ENCODE data around the gene DYNLL1. TPM values are rescaled to one million over a fixed set of nuclear protein-coding genes. Genes with fewer than 3 reads are reported as not detected.

Gene DYNLL1
- total RNA-seq, 4 donors from 2014 or later: 179 to 271 (median 229) TPM

GRCh38 chr12:120474616-120474960, 21.3 kb upstream of the DYNLL1 start:
- Histone ChIP-seq H3K27me3 (no peaks in the 10 kb centered on the region), H3K36me3 (no peaks in the 10 kb centered on the region), H3K4me1 (peaks cover 0 to 21% (median 7%) of the 10 kb centered on the region in 3 donors), H3K9me3 (no peaks in the 10 kb centered on the region), H3K27ac (no peak overlapping the region), H3K4me3 (no peak overlapping the region)
- no peak for TF ChIP-seq EP300 (IDR thresholded peaks at IDR 0.05)
- no peak for TF ChIP-seq POLR2AphosphoS5 (IDR thresholded peaks at IDR 0.05)
- TF ChIP-seq CTCF (IDR thresholded peaks at IDR 0.05): no peak
- TF ChIP-seq POLR2A (IDR thresholded peaks at IDR 0.05): no peak
- ATAC-seq: no peak
- 0 to 11% methylated on average over 1 to 2 of the region's 2 CpGs for WGBS, 2 donors (ENCODE audit: low coverage in 1 of 2)

- no peak overlapping the region for H3K27ac ChIP-seq
- no peaks in the 10 kb centered on the region for H3K36me3 ChIP-seq
- H3K4me3 ChIP-seq: no peak overlapping the region
- WGBS, 2 donors (ENCODE audit: low coverage in 1 of 2): 100% methylated on average over 1 of the region's 1 CpG
- TF ChIP-seq CTCF (IDR thresholded peaks at IDR 0.05) (no peak), POLR2A (IDR thresholded peaks at IDR 0.05) (no peak), POLR2AphosphoS5 (IDR thresholded peaks at IDR 0.05) (no peak), EP300 (IDR thresholded peaks at IDR 0.05) (no peak)
- H3K27me3 ChIP-seq: no peaks in the 10 kb centered on the region
- H3K9me3 ChIP-seq: no peaks in the 10 kb centered on the region
- peaks cover 0 to 13% (median under 1%) of the 10 kb centered on the region in 3 donors for H3K4me1 ChIP-seq
- no peak for ATAC-seq
These were observed 20.3 kb upstream of the DYNLL1 start for GRCh38 chr12:120475643-120476042.

GRCh38 chr12:120479458-120479857, 16.5 kb upstream of the DYNLL1 start:
- ATAC-seq: no peak
- 100% methylated on average over 1 of the region's 1 CpG; no CpG with 5 or more reads in 1 of the 2 donors for WGBS, 2 donors (ENCODE audit: low coverage in 1 of 2)
- peaks cover 0 to 14% of the 10 kb centered on the region in 2 donors for H3K36me3 ChIP-seq
- no peaks in the 10 kb centered on the region for H3K9me3 ChIP-seq
- no peak overlapping the region for H3K27ac ChIP-seq
- H3K4me1 ChIP-seq: no peaks in the 10 kb centered on the region
- TF ChIP-seq CTCF (IDR thresholded peaks at IDR 0.05) (no peak), POLR2A (IDR thresholded peaks at IDR 0.05) (no peak), POLR2AphosphoS5 (IDR thresholded peaks at IDR 0.05) (no peak), EP300 (IDR thresholded peaks at IDR 0.05) (no peak)
- no peak overlapping the region for H3K4me3 ChIP-seq
- H3K27me3 ChIP-seq: no peaks in the 10 kb centered on the region

GRCh38 chr12:120480211-120480610, 15.7 kb upstream of the DYNLL1 start:
- no peaks in the 10 kb centered on the region for H3K4me1 ChIP-seq
- no peak overlapping the region for H3K4me3 ChIP-seq
- H3K27me3 ChIP-seq: no peaks in the 10 kb centered on the region
- no peak overlapping the region for H3K27ac ChIP-seq
- H3K9me3 ChIP-seq: no peaks in the 10 kb centered on the region
- no peak for ATAC-seq
- no peak for TF ChIP-seq POLR2A (IDR thresholded peaks at IDR 0.05)
- TF ChIP-seq EP300 (IDR thresholded peaks at IDR 0.05): no peak
- WGBS, 2 donors (ENCODE audit: low coverage in 1 of 2): 50% methylated on average over 1 of the region's 1 CpG
- H3K36me3 ChIP-seq: peaks cover 0 to 14% of the 10 kb centered on the region in 2 donors

- Histone ChIP-seq H3K4me3 (no peak overlapping the region), H3K27ac (no peak overlapping the region), H3K4me1 (no peaks in the 10 kb centered on the region), H3K9me3 (no peaks in the 10 kb centered on the region), H3K27me3 (no peaks in the 10 kb centered on the region), H3K36me3 (peaks cover 0 to 14% of the 10 kb centered on the region in 2 donors)
- WGBS, 2 donors (ENCODE audit: low coverage in 1 of 2): 93 to 94% methylated on average over 5 to 9 of the region's 9 CpGs
- TF ChIP-seq POLR2AphosphoS5 (IDR thresholded peaks at IDR 0.05): no peak
- TF ChIP-seq POLR2A (IDR thresholded peaks at IDR 0.05): no peak
- no peak for ATAC-seq
These were observed 14.7 kb upstream of the DYNLL1 start for GRCh38 chr12:120481022-120481767.

GRCh38 chr12:120483621-120484020, 12.3 kb upstream of the DYNLL1 start:
- no peaks in the 10 kb centered on the region for H3K4me1 ChIP-seq
- no peak for ATAC-seq
- H3K9me3 ChIP-seq: no peaks in the 10 kb centered on the region
- no peak overlapping the region for H3K27ac ChIP-seq
- H3K36me3 ChIP-seq: peaks cover 0 to 21% of the 10 kb centered on the region in 2 donors
- 80 to 89% methylated on average over 1 of the region's 1 CpG for WGBS, 2 donors (ENCODE audit: low coverage in 1 of 2)
- TF ChIP-seq CTCF (IDR thresholded peaks at IDR 0.05) (no peak), POLR2AphosphoS5 (IDR thresholded peaks at IDR 0.05) (no peak), POLR2A (IDR thresholded peaks at IDR 0.05) (no peak), EP300 (IDR thresholded peaks at IDR 0.05) (no peak)
- no peak overlapping the region for H3K4me3 ChIP-seq
- no peaks in the 10 kb centered on the region for H3K27me3 ChIP-seq

Data from gastroesophageal sphincter (tissue), 4 donors.